WTC11 (cell line): ENCODE results near the gene ZEB2. TPM values are rescaled to one million over a fixed set of nuclear protein-coding genes. Genes with fewer than 3 reads are reported as not detected.

ENCODE experiments used
- ATAC-seq: fragments of 200-7000 bp; cut with Tn5 transposase; 2 replicates; pipeline ENCODE4 v1.10.0; 2021; ENCODE audit warnings: mild to moderate bottlenecking, moderate library complexity
- CTCF ChIA-PET: fragments of 300-600 bp; sonication (Branson Sonifier 250); formaldehyde crosslinking; loops from one replicate; lab custom pipeline; 2021; ENCODE audit warnings: antibody characterized with exemption; lab: Charles Lee
- POLR2A ChIA-PET: fragments of 350-600 bp; sonication (Branson Sonifier 250); formaldehyde crosslinking; loops from one replicate; lab custom pipeline; 2021; ENCODE audit warnings: antibody characterized with exemption; lab: Charles Lee
- DNase-seq: peaks from one replicate; pipeline ENCODE4 v3.0.0; 2021; ENCODE audit warnings: low spot score
- H3K27ac Mint-ChIP-seq: 2 replicates; pipeline ENCODE4 v1.8.0; 2021; ENCODE audit warnings: mixed read lengths
- H3K27me3 Mint-ChIP-seq: 2 replicates; pipeline ENCODE4 v1.8.0; 2021; ENCODE audit warnings: low read depth, mild to moderate bottlenecking, moderate library complexity, mixed read lengths
- H3K36me3 Mint-ChIP-seq: 2 replicates; pipeline ENCODE4 v1.8.0; 2021; ENCODE audit warnings: mixed read lengths
- H3K4me1 Mint-ChIP-seq: 2 replicates; pipeline ENCODE4 v1.8.0; 2022; ENCODE audit warnings: mixed read lengths
- H3K4me3 Mint-ChIP-seq: 2 replicates; pipeline ENCODE4 v1.8.0; 2021; ENCODE audit warnings: mild to moderate bottlenecking, moderate library complexity, mixed read lengths
- H3K9me3 Mint-ChIP-seq: 2 replicates; pipeline ENCODE4 v1.8.0; 2021; ENCODE audit warnings: mixed read lengths
- AR ChIP-seq: fragments of 250-450 bp; sonication (Bioruptor Pico); IDR thresholded peaks from 2 replicates; pipeline ENCODE4 v1.9.0; 2021; ENCODE audit warnings: mild to moderate bottlenecking
- ELF4 ChIP-seq: sonication (generic); formaldehyde crosslinking; IDR thresholded peaks from 2 replicates; pipeline ENCODE4 v1.8.1; 2022; ENCODE audit warnings: low read depth, mild to moderate bottlenecking, moderate library complexity, missing genetic modification reagents
- ETV6 ChIP-seq: sonication (generic); formaldehyde crosslinking; IDR thresholded peaks from 2 replicates; pipeline ENCODE4 v1.8.1; 2022; ENCODE audit warnings: mild to moderate bottlenecking, missing genetic modification reagents
- MXD4 ChIP-seq: fragments of 250-450 bp; sonication (Bioruptor Pico); IDR thresholded peaks from 2 replicates; pipeline ENCODE4 v1.8.0; 2021; ENCODE audit warnings: mild to moderate bottlenecking, moderate library complexity, borderline replicate concordance
- NR3C1 ChIP-seq: sonication (generic); formaldehyde crosslinking; conservative IDR thresholded peaks from 2 replicates; pipeline ENCODE4 v1.8.1; 2023; ENCODE audit warnings: low read depth, mild to moderate bottlenecking, missing genetic modification reagents
- OVOL2 ChIP-seq: fragments of 250-450 bp; sonication (Bioruptor Pico); IDR thresholded peaks from 2 replicates; pipeline ENCODE4 v1.9.0; 2021; ENCODE audit warnings: mild to moderate bottlenecking, borderline replicate concordance
- SOX15 ChIP-seq: fragments of 250-450 bp; sonication (Bioruptor Pico); IDR thresholded peaks from 2 replicates; pipeline ENCODE4 v1.9.0; 2021; ENCODE audit warnings: mild to moderate bottlenecking
- TEAD4 ChIP-seq: sonication (generic); formaldehyde crosslinking; IDR thresholded peaks from 2 replicates; pipeline ENCODE4 v1.8.0; 2022; ENCODE audit warnings: mild to moderate bottlenecking, missing genetic modification reagents
- TP53 ChIP-seq: sonication (generic); formaldehyde crosslinking; IDR thresholded peaks from 2 replicates; pipeline ENCODE4 v1.8.1; 2023; ENCODE audit warnings: mild to moderate bottlenecking, missing genetic modification reagents
- total RNA-seq: library from RNA; stranded (reverse); gene quantifications from 3 replicates; pipeline ENCODE4 v1.2.3, GENCODE V29; 2021
- TF ChIP-seq, protein P1 (sequence below): sonication (generic); formaldehyde crosslinking; IDR thresholded peaks from 2 replicates; pipeline ENCODE4 v1.8.0; 2023; ENCODE audit warnings: mild to moderate bottlenecking, missing genetic modification reagents
- TF ChIP-seq, protein P2 (sequence below): sonication (generic); formaldehyde crosslinking; conservative IDR thresholded peaks from 2 replicates; pipeline ENCODE4 v1.8.1; 2022; ENCODE audit warnings: mild to moderate bottlenecking, missing genetic modification reagents
- TF ChIP-seq, protein P3 (sequence below): sonication (generic); formaldehyde crosslinking; IDR thresholded peaks from 2 replicates; pipeline ENCODE4 v1.8.1; 2022; ENCODE audit warnings: low read depth, missing genetic modification reagents, borderline replicate concordance
- TF ChIP-seq, protein P4 (sequence below): sonication (generic); formaldehyde crosslinking; IDR thresholded peaks from 2 replicates; pipeline ENCODE4 v1.8.1; 2023; ENCODE audit warnings: mild to moderate bottlenecking, missing genetic modification reagents
- TF ChIP-seq, protein P5 (sequence below): sonication (generic); formaldehyde crosslinking; IDR thresholded peaks from 2 replicates; pipeline ENCODE4 v1.8.0; 2022; ENCODE audit warnings: missing genetic modification reagents
- TF ChIP-seq, protein P6 (sequence below): fragments of 200-600 bp; IDR thresholded peaks from 2 replicates; pipeline ENCODE4 v1.8.0; 2022; ENCODE audit warnings: antibody characterized with exemption
- TF ChIP-seq, protein P7 (sequence below): fragments of 250-450 bp; sonication (Bioruptor Pico); IDR thresholded peaks from 2 replicates; pipeline ENCODE4 v1.9.0; 2021; ENCODE audit warnings: mild to moderate bottlenecking, borderline replicate concordance

Gene ZEB2
- total RNA-seq, 1 experiment from 2014 or later: 0.42 TPM

GRCh38 chr2:144539289-144539782 lies 19.4 kb upstream of the ZEB2 start:
- ATAC-seq (no peak), DNase-seq (no peak)
- no peak for TF ChIP-seq ETV6
- TF ChIP-seq, protein P1, sequence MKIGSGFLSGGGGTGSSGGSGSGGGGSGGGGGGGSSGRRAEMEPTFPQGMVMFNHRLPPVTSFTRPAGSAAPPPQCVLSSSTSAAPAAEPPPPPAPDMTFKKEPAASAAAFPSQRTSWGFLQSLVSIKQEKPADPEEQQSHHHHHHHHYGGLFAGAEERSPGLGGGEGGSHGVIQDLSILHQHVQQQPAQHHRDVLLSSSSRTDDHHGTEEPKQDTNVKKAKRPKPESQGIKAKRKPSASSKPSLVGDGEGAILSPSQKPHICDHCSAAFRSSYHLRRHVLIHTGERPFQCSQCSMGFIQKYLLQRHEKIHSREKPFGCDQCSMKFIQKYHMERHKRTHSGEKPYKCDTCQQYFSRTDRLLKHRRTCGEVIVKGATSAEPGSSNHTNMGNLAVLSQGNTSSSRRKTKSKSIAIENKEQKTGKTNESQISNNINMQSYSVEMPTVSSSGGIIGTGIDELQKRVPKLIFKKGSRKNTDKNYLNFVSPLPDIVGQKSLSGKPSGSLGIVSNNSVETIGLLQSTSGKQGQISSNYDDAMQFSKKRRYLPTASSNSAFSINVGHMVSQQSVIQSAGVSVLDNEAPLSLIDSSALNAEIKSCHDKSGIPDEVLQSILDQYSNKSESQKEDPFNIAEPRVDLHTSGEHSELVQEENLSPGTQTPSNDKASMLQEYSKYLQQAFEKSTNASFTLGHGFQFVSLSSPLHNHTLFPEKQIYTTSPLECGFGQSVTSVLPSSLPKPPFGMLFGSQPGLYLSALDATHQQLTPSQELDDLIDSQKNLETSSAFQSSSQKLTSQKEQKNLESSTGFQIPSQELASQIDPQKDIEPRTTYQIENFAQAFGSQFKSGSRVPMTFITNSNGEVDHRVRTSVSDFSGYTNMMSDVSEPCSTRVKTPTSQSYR (CRISPR knock-in tag): no peak
- no peak for TF ChIP-seq TP53 (CRISPR knock-in tag)
- no peak for TF ChIP-seq AR
- TF ChIP-seq, protein P2, sequence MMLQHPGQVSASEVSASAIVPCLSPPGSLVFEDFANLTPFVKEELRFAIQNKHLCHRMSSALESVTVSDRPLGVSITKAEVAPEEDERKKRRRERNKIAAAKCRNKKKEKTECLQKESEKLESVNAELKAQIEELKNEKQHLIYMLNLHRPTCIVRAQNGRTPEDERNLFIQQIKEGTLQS: no peak
- TF ChIP-seq MXD4 (CRISPR knock-in tag): no peak
- TF ChIP-seq SOX15: no peak
- TF ChIP-seq, protein P3, sequence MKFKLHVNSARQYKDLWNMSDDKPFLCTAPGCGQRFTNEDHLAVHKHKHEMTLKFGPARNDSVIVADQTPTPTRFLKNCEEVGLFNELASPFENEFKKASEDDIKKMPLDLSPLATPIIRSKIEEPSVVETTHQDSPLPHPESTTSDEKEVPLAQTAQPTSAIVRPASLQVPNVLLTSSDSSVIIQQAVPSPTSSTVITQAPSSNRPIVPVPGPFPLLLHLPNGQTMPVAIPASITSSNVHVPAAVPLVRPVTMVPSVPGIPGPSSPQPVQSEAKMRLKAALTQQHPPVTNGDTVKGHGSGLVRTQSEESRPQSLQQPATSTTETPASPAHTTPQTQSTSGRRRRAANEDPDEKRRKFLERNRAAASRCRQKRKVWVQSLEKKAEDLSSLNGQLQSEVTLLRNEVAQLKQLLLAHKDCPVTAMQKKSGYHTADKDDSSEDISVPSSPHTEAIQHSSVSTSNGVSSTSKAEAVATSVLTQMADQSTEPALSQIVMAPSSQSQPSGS (CRISPR knock-in tag): no peak
- no peak for TF ChIP-seq OVOL2 (CRISPR knock-in tag)
- TF ChIP-seq NR3C1 (CRISPR knock-in tag): no peak
- TF ChIP-seq TEAD4 (CRISPR knock-in tag): no peak
- TF ChIP-seq, protein P4, sequence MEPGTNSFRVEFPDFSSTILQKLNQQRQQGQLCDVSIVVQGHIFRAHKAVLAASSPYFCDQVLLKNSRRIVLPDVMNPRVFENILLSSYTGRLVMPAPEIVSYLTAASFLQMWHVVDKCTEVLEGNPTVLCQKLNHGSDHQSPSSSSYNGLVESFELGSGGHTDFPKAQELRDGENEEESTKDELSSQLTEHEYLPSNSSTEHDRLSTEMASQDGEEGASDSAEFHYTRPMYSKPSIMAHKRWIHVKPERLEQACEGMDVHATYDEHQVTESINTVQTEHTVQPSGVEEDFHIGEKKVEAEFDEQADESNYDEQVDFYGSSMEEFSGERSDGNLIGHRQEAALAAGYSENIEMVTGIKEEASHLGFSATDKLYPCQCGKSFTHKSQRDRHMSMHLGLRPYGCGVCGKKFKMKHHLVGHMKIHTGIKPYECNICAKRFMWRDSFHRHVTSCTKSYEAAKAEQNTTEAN: no peak
- TF ChIP-seq, protein P5, sequence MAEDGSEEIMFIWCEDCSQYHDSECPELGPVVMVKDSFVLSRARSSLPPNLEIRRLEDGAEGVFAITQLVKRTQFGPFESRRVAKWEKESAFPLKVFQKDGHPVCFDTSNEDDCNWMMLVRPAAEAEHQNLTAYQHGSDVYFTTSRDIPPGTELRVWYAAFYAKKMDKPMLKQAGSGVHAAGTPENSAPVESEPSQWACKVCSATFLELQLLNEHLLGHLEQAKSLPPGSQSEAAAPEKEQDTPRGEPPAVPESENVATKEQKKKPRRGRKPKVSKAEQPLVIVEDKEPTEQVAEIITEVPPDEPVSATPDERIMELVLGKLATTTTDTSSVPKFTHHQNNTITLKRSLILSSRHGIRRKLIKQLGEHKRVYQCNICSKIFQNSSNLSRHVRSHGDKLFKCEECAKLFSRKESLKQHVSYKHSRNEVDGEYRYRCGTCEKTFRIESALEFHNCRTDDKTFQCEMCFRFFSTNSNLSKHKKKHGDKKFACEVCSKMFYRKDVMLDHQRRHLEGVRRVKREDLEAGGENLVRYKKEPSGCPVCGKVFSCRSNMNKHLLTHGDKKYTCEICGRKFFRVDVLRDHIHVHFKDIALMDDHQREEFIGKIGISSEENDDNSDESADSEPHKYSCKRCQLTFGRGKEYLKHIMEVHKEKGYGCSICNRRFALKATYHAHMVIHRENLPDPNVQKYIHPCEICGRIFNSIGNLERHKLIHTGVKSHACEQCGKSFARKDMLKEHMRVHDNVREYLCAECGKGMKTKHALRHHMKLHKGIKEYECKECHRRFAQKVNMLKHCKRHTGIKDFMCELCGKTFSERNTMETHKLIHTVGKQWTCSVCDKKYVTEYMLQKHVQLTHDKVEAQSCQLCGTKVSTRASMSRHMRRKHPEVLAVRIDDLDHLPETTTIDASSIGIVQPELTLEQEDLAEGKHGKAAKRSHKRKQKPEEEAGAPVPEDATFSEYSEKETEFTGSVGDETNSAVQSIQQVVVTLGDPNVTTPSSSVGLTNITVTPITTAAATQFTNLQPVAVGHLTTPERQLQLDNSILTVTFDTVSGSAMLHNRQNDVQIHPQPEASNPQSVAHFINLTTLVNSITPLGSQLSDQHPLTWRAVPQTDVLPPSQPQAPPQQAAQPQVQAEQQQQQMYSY (CRISPR knock-in tag): no peak
- Mint-ChIP-seq H3K4me1 (peaks cover 9% of the 10 kb centered on the region), H3K36me3 (no peaks in the 10 kb centered on the region), H3K27ac (no peak overlapping the region), H3K27me3 (no peaks in the 10 kb centered on the region; the same call in 1 of the 2 replicates), H3K9me3 (no peaks in the 10 kb centered on the region), H3K4me3 (no peak overlapping the region)
- CTCF ChIA-PET: no interaction called here
- POLR2A ChIA-PET: no interaction called here

- peaks cover 7% of the 10 kb centered on the region for H3K27me3 Mint-ChIP-seq
- peaks cover 3% of the 10 kb centered on the region; the same call in 1 of the 2 replicates for H3K4me1 Mint-ChIP-seq
- DNase-seq (no peak), ATAC-seq (no peak)
- CTCF ChIA-PET: no interaction called here
- POLR2A ChIA-PET: no interaction called here
- no peak overlapping the region for H3K27ac Mint-ChIP-seq
- H3K36me3 Mint-ChIP-seq: peaks cover 7% of the 10 kb centered on the region
- H3K9me3 Mint-ChIP-seq: peaks cover 10% of the 10 kb centered on the region
- no peak overlapping the region for H3K4me3 Mint-ChIP-seq
- TF ChIP-seq, protein P6, sequence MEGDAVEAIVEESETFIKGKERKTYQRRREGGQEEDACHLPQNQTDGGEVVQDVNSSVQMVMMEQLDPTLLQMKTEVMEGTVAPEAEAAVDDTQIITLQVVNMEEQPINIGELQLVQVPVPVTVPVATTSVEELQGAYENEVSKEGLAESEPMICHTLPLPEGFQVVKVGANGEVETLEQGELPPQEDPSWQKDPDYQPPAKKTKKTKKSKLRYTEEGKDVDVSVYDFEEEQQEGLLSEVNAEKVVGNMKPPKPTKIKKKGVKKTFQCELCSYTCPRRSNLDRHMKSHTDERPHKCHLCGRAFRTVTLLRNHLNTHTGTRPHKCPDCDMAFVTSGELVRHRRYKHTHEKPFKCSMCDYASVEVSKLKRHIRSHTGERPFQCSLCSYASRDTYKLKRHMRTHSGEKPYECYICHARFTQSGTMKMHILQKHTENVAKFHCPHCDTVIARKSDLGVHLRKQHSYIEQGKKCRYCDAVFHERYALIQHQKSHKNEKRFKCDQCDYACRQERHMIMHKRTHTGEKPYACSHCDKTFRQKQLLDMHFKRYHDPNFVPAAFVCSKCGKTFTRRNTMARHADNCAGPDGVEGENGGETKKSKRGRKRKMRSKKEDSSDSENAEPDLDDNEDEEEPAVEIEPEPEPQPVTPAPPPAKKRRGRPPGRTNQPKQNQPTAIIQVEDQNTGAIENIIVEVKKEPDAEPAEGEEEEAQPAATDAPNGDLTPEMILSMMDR: no peak
- TF ChIP-seq ELF4 (CRISPR knock-in tag) (no peak), NR3C1 (CRISPR knock-in tag) (no peak)
- TF ChIP-seq, protein P7, sequence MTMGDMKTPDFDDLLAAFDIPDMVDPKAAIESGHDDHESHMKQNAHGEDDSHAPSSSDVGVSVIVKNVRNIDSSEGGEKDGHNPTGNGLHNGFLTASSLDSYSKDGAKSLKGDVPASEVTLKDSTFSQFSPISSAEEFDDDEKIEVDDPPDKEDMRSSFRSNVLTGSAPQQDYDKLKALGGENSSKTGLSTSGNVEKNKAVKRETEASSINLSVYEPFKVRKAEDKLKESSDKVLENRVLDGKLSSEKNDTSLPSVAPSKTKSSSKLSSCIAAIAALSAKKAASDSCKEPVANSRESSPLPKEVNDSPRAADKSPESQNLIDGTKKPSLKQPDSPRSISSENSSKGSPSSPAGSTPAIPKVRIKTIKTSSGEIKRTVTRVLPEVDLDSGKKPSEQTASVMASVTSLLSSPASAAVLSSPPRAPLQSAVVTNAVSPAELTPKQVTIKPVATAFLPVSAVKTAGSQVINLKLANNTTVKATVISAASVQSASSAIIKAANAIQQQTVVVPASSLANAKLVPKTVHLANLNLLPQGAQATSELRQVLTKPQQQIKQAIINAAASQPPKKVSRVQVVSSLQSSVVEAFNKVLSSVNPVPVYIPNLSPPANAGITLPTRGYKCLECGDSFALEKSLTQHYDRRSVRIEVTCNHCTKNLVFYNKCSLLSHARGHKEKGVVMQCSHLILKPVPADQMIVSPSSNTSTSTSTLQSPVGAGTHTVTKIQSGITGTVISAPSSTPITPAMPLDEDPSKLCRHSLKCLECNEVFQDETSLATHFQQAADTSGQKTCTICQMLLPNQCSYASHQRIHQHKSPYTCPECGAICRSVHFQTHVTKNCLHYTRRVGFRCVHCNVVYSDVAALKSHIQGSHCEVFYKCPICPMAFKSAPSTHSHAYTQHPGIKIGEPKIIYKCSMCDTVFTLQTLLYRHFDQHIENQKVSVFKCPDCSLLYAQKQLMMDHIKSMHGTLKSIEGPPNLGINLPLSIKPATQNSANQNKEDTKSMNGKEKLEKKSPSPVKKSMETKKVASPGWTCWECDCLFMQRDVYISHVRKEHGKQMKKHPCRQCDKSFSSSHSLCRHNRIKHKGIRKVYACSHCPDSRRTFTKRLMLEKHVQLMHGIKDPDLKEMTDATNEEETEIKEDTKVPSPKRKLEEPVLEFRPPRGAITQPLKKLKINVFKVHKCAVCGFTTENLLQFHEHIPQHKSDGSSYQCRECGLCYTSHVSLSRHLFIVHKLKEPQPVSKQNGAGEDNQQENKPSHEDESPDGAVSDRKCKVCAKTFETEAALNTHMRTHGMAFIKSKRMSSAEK (CRISPR knock-in tag): no peak
Measured at GRCh38 chr2:144535300-144535699, 15.4 kb upstream of the ZEB2 start.
